ENCODE results near the gene CACNB1.

Gene CACNB1

GRCh38 chr17:39225308-39225958 lies 28.0 kb upstream of the CACNB1 start, which contains the start of gene STAC2:
TSS of gene STAC2 (minus strand) at chr17:39225945. CDS start at chr17:39225502, 443 bp downstream.
- DNase-seq: no peak

- no peak for DNase-seq
Measured at GRCh38 chr17:39224778-39225307, 27.4 kb upstream of the CACNB1 start.

GRCh38 chr17:39223907-39224777 lies 26.7 kb upstream of the CACNB1 start:
- no peak for DNase-seq

GRCh38 chr17:39222866-39223834 lies 25.7 kb upstream of the CACNB1 start:
- no peak for DNase-seq

- DNase-seq: no peak
Measured at GRCh38 chr17:39222151-39222550, 24.7 kb upstream of the CACNB1 start.

GRCh38 chr17:39221572-39221971 lies 24.1 kb upstream of the CACNB1 start:
- no peak for DNase-seq

GRCh38 chr17:39219647-39220154 lies 22.2 kb upstream of the CACNB1 start:
- DNase-seq: no peak

GRCh38 chr17:39218906-39219305 lies 21.4 kb upstream of the CACNB1 start:
- no peak for DNase-seq

- DNase-seq: no peak
Measured at GRCh38 chr17:39217734-39218369, 20.4 kb upstream of the CACNB1 start.

GRCh38 chr17:39213852-39214251 lies 16.4 kb upstream of the CACNB1 start:
- no peak for DNase-seq

GRCh38 chr17:39212841-39213480 lies 15.5 kb upstream of the CACNB1 start:
- DNase-seq: no peak

GRCh38 chr17:39212195-39212810 lies 14.8 kb upstream of the CACNB1 start:
- no peak for DNase-seq

GRCh38 chr17:39210093-39210434 lies 12.6 kb upstream of the CACNB1 start:
- no peak for DNase-seq

GRCh38 chr17:39209317-39210092 lies 12.0 kb upstream of the CACNB1 start:
- no peak for DNase-seq

GRCh38 chr17:39208893-39209292 lies 11.4 kb upstream of the CACNB1 start:
- peak; percentile 74 for DNase-seq

- peak; percentile 50 for DNase-seq
Measured at GRCh38 chr17:39208136-39208535, 10.7 kb upstream of the CACNB1 start.

- DNase-seq: no peak
Measured at GRCh38 chr17:39205112-39205526, 7.7 kb upstream of the CACNB1 start.

- no peak for DNase-seq
Measured at GRCh38 chr17:39204245-39204644, 6.8 kb upstream of the CACNB1 start.

GRCh38 chr17:39200957-39201510 lies 3.6 kb upstream of the CACNB1 start:
- DNase-seq: no peak
